T-helper 17 cell (primary cell): ENCODE measurements around the gene CACFD1. TPM values are rescaled to one million over a fixed set of nuclear protein-coding genes. Genes with fewer than 3 reads are reported as not detected.

ENCODE experiments used
- ATAC-seq: fragments of 150-1000 bp; cut with Tn5 transposase; 2 replicates; pipeline ENCODE4 v1.10.0; 2021; ENCODE audit warnings: mild to moderate bottlenecking, moderate library complexity
- DNase-seq, 3 donors: peaks; one replicate each; pipeline versions ENCODE4 v3.0.0 to v3.0.0-alpha.2; 2020 to 2021
- H3K9me3 ChIP-seq: one replicate; pipeline ENCODE4 v1.7.0; 2013; ENCODE audit warnings: low read length, mild to moderate bottlenecking; ENCODE audit not compliant: control insufficient read depth, poor library complexity, severe bottlenecking
- H3K27ac Mint-ChIP-seq: one replicate; pipeline ENCODE4 v1.8.0; 2022; ENCODE audit warnings: mild to moderate bottlenecking, moderate library complexity, mixed read lengths
- H3K27me3 Mint-ChIP-seq: one replicate; pipeline ENCODE4 v1.8.0; 2022; ENCODE audit warnings: mixed read lengths
- H3K36me3 Mint-ChIP-seq: one replicate; pipeline ENCODE4 v1.8.0; 2022; ENCODE audit warnings: low read depth, mixed read lengths
- H3K4me1 Mint-ChIP-seq: one replicate; pipeline ENCODE4 v1.8.0; 2022; ENCODE audit warnings: mild to moderate bottlenecking, mixed read lengths
- H3K4me3 Mint-ChIP-seq: one replicate; pipeline ENCODE4 v1.8.0; 2022; ENCODE audit warnings: mild to moderate bottlenecking, moderate library complexity, mixed read lengths
- total RNA-seq, 4 donors: library from RNA in 2 of 4; stranded (reverse) in 2 of 4; gene quantifications; one replicate each; pipeline ENCODE4 v1.2.3 and lab custom pipeline; 2022 to 2026

The CACFD1 gene
- total RNA-seq, 2 donors from 2014 or later: 1.4 to 3.8 TPM

DNA sequence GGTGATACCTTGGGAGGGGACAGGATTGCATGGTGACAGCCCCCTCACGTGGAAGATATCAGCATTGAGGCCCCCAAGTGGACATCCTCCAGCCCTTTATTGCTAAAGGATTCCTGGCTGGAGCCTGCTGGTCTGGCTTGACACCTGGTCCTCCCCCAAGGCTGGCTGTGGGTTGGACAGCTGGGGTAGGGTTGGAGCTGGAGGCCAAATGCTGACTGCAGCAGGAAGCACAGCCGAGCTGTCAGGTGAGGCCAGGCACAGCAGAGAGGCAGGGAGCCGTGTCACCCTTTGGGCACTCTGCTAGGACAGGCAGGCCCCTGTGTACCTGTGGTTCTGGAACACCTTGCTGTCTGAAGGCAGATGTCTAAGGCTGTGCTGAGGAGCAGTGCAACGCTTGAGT, 2.2 kb downstream of the CACFD1 start:
- H3K4me3 Mint-ChIP-seq: no peak overlapping the region
- no peaks in the 10 kb centered on the region for H3K36me3 Mint-ChIP-seq
- H3K9me3 ChIP-seq: no peaks in the 10 kb centered on the region
- H3K27me3 Mint-ChIP-seq: no peaks in the 10 kb centered on the region
- H3K27ac Mint-ChIP-seq: no peak overlapping the region
- DNase-seq (no peak), ATAC-seq (no peak)
- H3K4me1 Mint-ChIP-seq: peaks cover 10% of the 10 kb centered on the region

DNA sequence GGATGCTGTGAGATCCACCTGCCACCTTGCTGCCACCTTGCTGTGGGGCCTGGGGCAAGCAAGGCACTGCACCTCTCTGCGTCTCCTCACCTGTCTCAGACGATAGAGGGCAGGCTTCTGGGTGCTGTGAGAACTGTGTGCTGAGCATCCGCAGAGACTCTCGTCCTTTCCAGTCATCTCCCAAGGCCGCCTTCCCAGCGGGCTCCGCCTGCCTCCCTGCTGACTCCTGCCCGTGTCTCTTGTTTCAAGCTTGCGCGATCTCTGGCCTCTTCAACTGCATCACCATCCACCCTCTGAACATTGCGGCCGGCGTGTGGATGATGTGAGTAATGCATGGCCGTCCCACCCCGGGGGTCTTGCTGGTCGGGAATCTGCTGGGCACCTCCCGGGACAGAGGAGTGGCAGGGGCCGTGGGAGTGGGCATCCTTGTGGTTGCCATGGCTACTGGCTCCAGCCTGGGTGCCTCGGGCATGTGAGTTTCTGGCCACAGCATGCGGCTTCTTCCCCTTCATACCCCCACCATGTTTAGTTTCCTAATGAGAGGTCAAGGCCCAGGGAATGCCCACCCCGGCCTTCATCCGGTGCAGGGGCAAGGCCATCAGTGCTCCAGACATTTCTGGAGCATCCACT, 3.6 kb downstream of the CACFD1 start:
- no peak overlapping the region for H3K4me3 Mint-ChIP-seq
- ATAC-seq (no peak), DNase-seq (no peak)
- H3K36me3 Mint-ChIP-seq: no peaks in the 10 kb centered on the region
- H3K4me1 Mint-ChIP-seq: peaks cover 10% of the 10 kb centered on the region
- H3K27ac Mint-ChIP-seq: no peak overlapping the region
- H3K9me3 ChIP-seq: no peaks in the 10 kb centered on the region
- no peaks in the 10 kb centered on the region for H3K27me3 Mint-ChIP-seq

DNA sequence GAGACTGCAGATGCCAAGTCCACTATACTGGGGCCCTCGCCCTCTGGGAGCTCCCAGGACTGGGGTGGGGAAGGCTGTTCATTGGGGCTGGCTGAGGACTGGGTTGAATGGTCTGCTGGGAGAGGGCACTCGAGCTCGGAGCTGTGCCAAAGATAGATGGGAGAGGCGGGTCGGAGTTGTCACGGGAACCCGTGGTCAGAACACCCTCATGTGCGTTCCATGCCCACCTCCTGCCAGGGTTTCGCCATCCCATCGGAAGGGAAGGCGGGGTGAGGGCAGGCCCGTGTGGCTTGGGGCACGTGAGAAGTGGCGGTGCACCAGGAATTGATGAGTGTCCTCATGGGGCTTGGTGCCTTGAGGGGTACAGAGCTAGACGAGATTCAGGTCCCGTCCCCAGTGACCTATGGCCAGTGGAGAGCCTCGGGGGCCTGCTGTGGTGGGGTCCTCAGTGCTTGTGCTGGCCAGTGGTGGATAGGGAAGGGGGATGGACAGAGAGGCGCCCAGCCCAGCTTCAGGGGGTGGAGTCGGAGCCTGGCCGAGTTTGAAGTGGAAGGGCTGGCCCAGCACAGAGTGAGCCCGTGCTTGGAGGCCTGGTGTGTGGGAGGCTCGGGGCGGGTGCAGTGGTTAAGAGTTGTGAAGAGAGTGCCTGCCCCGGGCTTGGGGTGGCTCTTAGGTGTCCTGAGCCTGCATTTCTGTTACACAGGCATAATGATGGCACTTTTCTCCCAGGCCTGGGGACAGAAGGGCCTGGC, 4.3 kb downstream of the CACFD1 start:
- Mint-ChIP-seq H3K4me3 (no peak overlapping the region), H3K36me3 (no peaks in the 10 kb centered on the region), H3K27me3 (no peaks in the 10 kb centered on the region), H3K27ac (no peak overlapping the region), H3K4me1 (peaks cover 10% of the 10 kb centered on the region)
- no peak for DNase-seq
- no peaks in the 10 kb centered on the region for H3K9me3 ChIP-seq
- no peak for ATAC-seq

DNA sequence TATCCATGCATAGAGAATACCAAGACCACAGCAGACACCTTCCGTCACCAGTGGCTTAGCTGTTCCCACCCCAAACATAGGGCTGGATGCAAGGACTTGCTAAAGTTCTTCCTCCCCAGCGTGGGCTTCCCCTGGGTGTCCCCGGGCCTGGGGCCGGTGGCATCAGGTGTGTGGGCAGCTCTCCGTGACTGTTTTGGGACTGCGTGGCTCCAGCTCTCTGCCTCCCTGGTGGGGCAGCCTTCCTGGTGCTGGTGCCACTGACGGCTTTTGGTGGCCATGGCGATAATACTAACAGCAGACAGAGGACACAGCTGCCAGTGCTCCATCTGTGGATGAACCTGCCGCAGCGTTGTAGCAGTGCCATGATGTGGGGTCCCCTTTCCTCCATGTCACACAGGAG, 4.9 kb downstream of the CACFD1 start:
- no peaks in the 10 kb centered on the region for H3K27me3 Mint-ChIP-seq
- no peak overlapping the region for H3K4me3 Mint-ChIP-seq
- ATAC-seq: no peak
- no peaks in the 10 kb centered on the region for H3K9me3 ChIP-seq
- peaks cover 10% of the 10 kb centered on the region for H3K4me1 Mint-ChIP-seq
- H3K36me3 Mint-ChIP-seq: no peaks in the 10 kb centered on the region
- H3K27ac Mint-ChIP-seq: no peak overlapping the region
- DNase-seq: no peak

DNA sequence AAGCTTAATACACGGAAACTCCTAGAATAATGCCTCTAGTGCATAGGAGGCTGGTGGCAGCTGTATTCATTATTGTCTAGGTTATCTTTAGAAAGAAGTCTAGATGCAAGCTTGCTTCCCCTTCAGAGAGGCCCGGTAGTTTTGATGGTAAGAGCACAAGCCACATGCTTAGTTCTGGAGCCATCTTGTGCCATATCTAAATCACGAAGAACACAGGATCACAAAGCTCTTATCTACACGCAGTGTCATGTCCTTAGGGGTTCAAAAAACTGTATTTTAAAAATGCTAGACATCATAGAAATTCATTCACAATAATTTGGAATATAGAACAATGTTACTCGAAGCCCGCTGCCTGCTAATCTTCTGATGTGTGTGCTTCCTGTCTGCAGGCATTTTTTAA, 6.2 kb downstream of the CACFD1 start:
- no peaks in the 10 kb centered on the region for H3K36me3 Mint-ChIP-seq
- no peak overlapping the region for H3K4me3 Mint-ChIP-seq
- peaks cover 4% of the 10 kb centered on the region for H3K4me1 Mint-ChIP-seq
- ATAC-seq: no peak
- H3K9me3 ChIP-seq: no peaks in the 10 kb centered on the region
- no peak for DNase-seq
- H3K27me3 Mint-ChIP-seq: no peaks in the 10 kb centered on the region
- H3K27ac Mint-ChIP-seq: no peak overlapping the region

DNA sequence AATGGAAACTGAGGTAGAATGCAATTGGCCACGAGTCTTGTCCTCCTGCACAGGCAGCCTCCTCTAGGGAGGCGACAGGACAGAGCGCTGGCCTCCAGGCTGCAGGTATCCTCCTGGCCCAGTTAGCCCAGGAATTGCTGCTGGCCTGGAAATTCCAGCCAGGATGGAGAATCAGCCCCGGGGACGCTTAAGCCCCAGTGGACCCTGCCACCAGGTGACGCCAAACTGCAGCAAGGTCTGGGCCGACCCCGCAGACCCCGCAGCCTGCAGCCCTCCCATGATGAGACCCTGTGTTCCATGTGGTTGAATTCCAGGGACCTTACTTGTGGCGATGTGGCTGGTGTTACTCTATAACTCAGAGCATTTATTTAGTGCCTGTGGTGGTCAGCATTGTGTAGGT, 7.3 kb downstream of the CACFD1 start:
- Mint-ChIP-seq H3K27ac (no peak overlapping the region), H3K4me3 (no peak overlapping the region), H3K4me1 (peaks cover 4% of the 10 kb centered on the region), H3K27me3 (no peaks in the 10 kb centered on the region), H3K36me3 (no peaks in the 10 kb centered on the region)
- H3K9me3 ChIP-seq: no peaks in the 10 kb centered on the region
- no peak for ATAC-seq
- DNase-seq: no peak

DNA sequence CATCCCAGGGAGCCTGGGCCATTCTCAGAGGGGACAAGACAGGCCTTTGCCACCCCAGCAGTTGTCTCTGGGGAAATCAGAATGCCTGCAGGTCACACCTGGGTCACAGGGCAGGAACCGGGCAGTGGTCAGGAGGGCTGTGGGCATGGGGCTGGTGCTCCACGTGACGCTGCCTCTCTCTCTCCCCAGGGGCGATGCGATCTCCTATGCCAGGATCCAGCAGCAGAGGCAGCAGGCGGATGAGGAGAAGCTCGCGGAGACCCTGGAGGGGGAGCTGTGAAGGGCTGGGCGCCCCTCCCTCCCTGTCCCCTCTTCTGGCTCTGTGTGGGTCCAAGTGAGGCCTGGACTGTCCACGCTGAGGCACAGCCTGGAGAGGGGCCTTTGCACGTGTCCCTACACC, 8.6 kb downstream of the CACFD1 start:
- ATAC-seq (no peak), DNase-seq (no peak)
- H3K27me3 Mint-ChIP-seq: no peaks in the 10 kb centered on the region
- no peak overlapping the region for H3K27ac Mint-ChIP-seq
- H3K9me3 ChIP-seq: no peaks in the 10 kb centered on the region
- H3K4me1 Mint-ChIP-seq: no peaks in the 10 kb centered on the region
- no peak overlapping the region for H3K4me3 Mint-ChIP-seq
- no peaks in the 10 kb centered on the region for H3K36me3 Mint-ChIP-seq

DNA sequence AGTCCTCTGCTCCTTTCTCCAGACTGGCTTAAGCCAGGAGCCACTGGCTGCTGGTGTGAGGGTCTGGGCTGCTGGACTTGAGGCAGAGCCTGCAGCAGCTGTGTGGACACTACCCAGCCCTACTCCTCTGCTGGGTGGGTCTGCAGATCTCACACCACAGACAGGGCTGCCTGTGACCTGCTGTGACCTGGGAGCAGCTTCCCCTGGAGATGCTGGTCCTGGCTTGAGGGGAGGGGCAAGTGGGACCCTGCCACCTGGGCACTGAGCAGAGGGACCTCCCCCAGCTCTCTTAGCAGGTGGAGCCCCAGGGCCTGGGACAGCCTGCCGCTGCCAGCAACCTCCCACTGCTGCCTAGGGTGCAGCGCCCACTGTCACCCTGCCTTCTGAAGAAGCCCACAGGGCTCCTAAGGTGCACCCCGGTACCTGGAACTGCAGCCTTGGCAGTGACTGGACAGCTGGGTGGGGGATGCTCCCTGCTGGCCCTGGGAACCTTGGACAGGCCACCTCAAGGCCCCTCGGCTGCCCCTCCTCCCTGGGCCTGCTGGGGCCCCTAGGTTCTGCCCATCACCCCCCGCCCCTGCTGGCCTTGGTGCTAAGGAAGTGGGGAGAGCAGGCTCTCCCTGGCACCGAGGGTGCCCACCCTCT, 9.1 kb downstream of the CACFD1 start:
- ATAC-seq (no peak), DNase-seq (no peak)
- H3K9me3 ChIP-seq: no peaks in the 10 kb centered on the region
- H3K27me3 Mint-ChIP-seq: no peaks in the 10 kb centered on the region
- no peaks in the 10 kb centered on the region for H3K4me1 Mint-ChIP-seq
- H3K27ac Mint-ChIP-seq: no peak overlapping the region
- no peaks in the 10 kb centered on the region for H3K36me3 Mint-ChIP-seq
- no peak overlapping the region for H3K4me3 Mint-ChIP-seq

DNA sequence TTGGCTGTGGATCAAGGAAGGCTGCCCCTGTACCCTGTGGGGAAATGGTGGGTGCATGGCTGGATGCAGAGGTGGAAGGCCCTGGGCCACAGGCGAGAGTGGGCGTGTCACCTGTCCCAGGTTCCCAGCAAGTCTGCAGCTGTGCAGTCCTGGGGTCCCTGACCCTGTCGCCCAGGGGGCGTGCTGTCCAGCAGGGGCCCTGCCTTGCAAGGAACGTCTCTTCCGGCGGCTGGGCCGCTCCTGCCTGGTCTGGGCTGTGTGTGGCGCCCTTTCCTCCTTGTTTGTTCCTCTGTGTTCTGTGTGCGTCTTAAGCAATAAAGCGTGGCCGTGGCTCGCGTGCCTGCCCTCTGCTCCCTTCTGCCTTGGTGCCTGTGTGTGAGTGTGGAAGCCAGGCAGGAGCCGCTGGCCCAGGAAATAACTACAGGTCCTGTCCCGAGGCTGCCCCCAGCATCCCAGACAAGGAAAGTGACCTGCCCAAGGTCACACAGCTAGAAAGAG, 10.7 kb downstream of the CACFD1 start:
- Mint-ChIP-seq H3K4me1 (no peaks in the 10 kb centered on the region), H3K36me3 (no peaks in the 10 kb centered on the region), H3K27me3 (no peaks in the 10 kb centered on the region), H3K27ac (no peak overlapping the region), H3K4me3 (no peak overlapping the region)
- H3K9me3 ChIP-seq: no peaks in the 10 kb centered on the region
- ATAC-seq (no peak), DNase-seq (no peak)

DNA sequence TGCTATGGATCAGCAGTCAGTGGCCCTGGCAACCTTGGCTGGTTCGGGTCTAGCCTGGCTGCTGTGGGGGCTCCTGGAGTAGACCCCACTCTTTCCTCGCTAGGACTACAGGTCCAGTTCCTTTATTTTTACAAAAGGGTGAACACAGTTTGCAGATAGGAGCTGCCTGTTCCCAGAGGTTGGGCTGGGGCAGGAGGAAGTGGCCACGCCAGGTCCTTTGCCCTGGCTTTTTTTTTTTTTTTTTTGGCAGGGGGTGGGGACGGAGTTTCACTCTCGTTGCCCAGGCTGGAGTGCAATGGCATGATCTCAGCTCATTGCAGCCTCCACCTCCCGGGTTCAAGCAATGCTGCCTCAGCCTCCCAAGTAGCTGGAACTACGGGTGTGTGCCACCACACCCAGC, 11.2 kb downstream of the CACFD1 start:
- Mint-ChIP-seq H3K27ac (no peak overlapping the region), H3K36me3 (no peaks in the 10 kb centered on the region), H3K4me1 (no peaks in the 10 kb centered on the region), H3K4me3 (no peak overlapping the region), H3K27me3 (no peaks in the 10 kb centered on the region)
- H3K9me3 ChIP-seq: no peaks in the 10 kb centered on the region
- ATAC-seq: no peak
- no peak for DNase-seq

DNA sequence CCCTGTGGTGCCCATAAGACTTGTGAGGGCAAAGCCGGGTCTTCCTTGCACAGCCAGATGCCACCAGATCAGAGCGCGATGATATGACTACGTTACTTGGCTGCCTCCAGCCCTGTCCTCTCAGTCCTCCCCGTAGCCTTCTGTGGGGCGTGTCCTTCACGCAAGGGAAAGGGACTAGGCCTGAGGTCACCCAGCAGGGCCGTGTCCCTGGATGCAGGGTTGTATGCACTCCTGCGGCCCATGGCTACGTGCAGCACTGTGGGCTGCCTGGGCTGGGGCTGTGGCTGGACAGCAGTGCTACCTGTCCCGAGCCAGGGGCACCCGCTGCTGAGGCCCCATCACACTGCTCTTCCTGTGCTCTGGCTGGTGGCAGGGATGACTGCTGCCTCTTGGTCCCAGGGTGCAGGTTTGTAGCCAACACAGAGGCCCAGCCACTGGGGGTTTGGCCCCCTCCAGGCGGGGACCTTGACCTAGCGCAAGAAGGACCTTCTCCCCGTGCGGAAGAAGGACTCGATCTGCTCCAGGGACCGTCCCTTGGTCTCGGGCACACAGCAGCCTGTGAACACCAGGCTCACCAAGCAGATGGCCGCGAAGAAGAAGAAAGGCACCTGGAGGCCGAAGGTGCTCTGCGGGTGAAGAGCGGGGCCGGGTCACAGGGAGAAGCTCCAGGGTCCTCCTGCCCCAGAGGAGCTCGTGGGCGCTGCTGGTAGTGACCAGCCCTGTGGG, 11.9 kb downstream of the CACFD1 start:
- Mint-ChIP-seq H3K36me3 (no peaks in the 10 kb centered on the region), H3K4me3 (no peak overlapping the region), H3K4me1 (no peaks in the 10 kb centered on the region), H3K27me3 (no peaks in the 10 kb centered on the region), H3K27ac (no peak overlapping the region)
- DNase-seq (no peak), ATAC-seq (no peak)
- H3K9me3 ChIP-seq: no peaks in the 10 kb centered on the region

DNA sequence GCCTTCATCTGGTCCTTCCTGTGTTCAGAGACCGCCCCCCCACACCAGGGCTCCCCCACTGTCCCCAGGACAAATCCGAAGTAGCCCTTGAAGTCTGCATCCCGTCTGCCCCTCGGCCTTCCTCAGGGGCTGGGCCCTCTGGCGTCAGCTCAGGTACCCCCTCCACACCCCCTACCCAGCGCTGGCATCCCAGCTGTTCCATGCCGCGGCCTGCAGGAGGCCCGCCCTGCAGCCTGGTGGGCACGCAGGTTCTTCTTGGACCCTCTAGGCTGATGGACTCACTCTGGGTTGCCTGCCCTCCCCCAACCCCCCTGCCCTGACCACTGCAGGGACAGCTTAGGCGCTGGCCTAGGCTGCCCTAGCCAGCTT, 12.5 kb downstream of the CACFD1 start:
- Mint-ChIP-seq H3K4me1 (no peaks in the 10 kb centered on the region), H3K27me3 (no peaks in the 10 kb centered on the region), H3K36me3 (no peaks in the 10 kb centered on the region), H3K27ac (no peak overlapping the region), H3K4me3 (no peak overlapping the region)
- ATAC-seq (no peak), DNase-seq (no peak)
- no peaks in the 10 kb centered on the region for H3K9me3 ChIP-seq

DNA sequence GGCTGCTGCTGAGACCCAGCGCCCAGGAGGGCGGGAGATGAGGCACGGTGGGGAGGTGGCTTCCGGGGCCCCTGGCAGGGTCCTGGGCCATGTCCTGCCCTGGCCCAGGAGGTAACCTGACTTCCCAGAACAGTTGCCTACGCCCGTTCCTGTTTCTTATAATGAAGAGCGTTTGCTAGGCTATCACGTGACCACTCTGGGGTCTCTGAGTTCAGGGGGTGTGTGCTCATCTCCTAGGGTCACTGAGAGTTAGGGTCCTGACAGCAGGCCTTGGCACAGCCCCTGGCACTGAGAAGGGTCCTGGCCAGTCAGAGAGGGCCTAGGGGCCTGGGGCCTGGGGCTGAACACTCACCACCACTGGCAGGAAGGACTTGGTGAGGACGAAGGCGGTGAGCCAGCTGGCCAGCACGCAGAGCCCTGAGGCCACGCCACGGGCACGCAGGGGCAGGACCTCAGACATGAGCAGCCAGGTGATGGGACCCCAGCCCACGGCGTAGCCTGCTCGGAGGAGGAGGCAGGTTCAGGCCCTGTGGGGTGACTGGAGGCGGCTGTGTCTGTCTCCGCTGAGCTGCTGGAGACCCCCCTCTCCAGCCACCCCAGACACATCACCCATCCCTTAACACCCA, 13.1 kb downstream of the CACFD1 start:
- ATAC-seq: no peak
- no peak overlapping the region for H3K27ac Mint-ChIP-seq
- H3K4me1 Mint-ChIP-seq: no peaks in the 10 kb centered on the region
- no peak overlapping the region for H3K4me3 Mint-ChIP-seq
- no peaks in the 10 kb centered on the region for H3K9me3 ChIP-seq
- no peaks in the 10 kb centered on the region for H3K27me3 Mint-ChIP-seq
- no peak for DNase-seq
- H3K36me3 Mint-ChIP-seq: no peaks in the 10 kb centered on the region
